GM18909 (cell line): Measurements from ENCODE around the gene B4GAT1.
"Not testable (repeated sequence)": the region's sequence is repeated elsewhere in the genome, so short reads cannot be mapped to it uniquely, and the experiment has no call there.

Experiments
- ATAC-seq: cut with Tn5 transposase; IDR thresholded peaks from one replicate; pipeline ENCODE4 v1.9.1; 2021; ENCODE audit warnings: mild to moderate bottlenecking; ENCODE audit not compliant: unreplicated experiment, poor library complexity

The B4GAT1 gene

DNA sequence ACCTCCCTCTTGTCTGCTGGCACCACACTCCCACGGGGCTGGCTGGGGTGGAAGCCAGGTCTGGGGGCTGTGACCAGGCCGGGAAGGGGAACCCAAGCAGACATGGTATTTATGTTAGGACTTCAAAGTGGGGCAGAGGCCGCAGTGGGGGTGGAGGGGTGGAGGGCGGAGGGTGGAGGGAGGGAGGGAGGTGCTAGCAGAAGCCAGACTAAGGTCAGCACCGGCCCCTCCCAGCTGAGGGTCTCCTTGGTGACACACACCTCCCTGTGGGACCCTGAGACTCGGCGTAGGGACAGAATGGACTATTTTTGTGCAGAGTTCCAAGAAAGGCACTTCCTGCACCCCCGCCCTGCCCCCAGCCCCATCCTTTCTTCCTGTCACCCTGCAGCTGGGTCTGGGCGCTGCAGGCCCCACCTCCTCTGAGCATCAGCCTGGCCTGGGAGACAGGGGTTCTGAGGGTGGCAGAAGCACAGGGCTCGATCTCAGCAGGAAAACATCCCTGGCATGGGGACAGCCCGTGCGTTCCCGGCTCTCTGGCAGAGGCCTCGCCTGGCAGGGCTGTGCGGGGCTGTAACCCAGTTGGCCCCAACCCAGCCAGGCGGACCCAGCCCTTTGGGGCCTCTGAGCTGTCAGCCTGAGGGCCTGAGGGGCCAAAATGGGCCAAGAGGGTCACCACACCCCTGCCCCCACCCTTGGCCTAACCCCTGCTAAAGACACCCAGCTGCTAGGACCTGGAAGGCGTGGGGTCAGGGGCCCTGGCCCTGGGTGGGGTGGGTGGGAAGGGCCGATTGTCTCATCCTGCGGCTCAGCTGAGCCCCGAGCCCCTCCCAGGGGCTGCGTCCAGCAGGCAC, 20.9 kb downstream of the B4GAT1 start:
- no peak for ATAC-seq

DNA sequence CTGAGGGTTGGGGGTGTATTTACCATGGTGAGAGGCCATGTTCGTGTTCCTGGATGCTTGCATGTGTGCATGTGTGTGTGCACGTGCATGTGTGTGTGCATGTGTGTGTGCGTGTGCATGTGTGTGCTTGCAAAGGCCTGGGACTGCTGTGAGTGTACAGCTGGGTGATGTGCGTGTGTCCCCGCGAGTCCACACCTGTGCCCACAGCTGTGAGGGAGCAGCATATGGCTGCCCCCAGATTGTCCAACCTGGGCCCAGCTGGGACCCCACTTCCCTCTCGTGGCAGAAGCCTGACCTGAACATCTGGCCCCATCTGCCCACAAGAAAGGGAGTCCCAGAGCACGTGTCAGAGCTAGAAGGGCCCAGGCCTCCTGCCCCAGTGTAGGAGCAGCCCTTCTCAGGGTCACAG, 22.2 kb downstream of the B4GAT1 start:
- ATAC-seq: no peak

DNA sequence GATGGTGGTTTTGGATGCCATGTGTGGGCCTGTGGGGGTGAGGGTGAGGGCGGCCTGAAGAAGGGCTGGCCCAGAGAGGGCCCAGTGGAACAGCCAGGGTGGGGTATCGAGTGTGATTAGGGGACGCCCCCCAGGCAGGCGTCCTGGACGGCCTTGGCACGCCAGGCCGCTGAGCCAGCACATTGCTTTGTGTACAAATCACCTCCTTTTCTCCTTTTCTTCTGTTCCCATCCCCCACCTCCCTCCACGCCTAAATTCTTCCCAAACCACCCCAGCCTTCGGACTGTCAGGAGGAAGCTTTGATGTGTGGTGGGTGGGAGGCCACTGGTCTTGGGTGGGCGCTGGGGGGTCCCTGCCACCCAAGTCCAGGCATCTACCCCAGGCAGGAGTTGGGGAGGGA, 22.8 kb downstream of the B4GAT1 start:
- no peak for ATAC-seq

DNA sequence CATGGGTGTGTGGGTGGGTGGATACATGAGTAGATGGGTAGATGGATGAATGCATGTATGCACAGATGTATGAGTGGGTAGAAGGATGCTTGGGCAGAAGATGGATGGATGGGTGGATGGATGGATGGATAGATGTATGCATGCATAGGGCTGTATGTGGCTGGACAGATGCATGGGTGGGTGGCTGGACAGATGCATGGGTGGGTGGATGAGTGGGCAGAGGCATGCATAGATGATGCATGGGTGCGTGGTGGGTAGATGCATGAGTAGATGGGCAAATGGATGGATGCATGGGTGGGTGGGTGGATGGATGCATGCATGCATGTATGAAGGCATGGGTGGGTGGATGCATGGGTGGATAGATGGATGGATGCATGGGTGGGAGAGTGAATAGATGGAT, 23.7 kb downstream of the B4GAT1 start:
- ATAC-seq: no peak

DNA sequence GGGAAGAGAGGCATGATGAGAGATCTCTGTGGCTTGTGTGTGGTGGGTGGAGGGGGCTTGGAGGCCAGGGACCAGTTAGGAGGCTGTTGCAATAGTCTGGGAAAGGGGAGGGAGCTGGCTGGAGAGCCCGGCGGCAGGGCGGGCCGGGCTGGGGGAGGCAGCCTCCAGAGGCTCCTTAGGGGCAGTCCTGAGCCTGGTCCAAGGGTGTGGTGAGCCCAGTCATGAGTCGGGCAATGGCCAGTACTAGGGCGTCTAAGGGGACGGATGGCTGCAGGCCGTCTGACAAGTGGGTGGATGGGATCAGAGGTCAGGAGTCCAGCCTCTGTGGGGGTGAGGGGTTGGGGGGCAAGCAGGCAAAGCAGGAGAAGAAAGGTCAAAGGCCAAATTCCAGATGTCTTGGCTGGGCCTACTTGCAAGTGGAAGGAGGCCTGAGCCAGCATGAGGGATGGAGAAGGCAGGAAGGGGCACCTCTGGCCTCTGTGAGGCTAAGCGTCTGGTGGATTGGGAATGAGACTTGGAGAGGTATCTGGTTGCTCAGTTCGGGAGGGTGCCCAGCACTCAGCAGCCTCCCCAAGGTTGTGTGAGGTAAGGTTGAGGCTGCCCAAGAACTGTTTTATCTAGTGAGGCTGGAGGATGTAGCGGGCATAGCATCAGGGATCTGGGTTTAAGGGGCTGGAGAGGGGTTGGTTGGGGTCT, 24.5 kb downstream of the B4GAT1 start:
- no peak for ATAC-seq

DNA sequence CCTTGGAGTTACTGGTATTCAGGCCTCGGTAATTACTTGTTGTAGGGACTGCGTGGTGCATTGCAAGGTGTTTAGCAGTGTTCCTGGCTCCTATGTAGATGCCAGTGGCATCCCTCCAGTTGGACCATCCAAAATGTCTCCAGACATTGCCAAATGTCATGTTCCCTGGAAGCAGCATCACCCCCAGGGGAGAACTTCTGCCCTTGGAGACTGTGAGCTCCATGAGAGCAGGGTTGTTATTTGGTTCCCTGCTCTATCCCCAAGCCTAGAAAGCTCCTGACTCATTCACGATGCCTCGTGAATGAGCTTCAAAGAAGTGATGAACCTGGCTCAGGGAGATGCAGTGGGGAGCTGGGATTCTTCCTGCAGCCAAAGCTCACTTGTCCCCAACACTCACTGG, 25.8 kb downstream of the B4GAT1 start:
- no peak for ATAC-seq

DNA sequence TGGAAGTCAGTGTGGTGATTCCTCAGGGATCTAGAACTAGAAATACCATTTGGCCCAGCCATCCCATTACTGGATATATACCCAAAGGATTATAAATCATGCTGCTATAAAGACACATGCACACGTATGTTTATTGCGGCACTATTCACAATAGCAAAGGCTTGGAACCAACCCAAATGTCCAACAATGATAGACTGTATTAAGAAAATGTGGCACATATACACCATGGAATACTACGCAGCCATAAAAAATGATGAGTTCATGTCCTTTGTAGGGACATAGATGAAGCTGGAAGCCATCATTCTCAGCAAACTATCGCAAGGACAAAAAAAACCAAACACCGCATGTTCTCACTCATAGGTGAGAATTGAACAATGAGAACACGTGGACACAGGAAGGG, 26.7 kb downstream of the B4GAT1 start:
- ATAC-seq: not testable (repeated sequence)

DNA sequence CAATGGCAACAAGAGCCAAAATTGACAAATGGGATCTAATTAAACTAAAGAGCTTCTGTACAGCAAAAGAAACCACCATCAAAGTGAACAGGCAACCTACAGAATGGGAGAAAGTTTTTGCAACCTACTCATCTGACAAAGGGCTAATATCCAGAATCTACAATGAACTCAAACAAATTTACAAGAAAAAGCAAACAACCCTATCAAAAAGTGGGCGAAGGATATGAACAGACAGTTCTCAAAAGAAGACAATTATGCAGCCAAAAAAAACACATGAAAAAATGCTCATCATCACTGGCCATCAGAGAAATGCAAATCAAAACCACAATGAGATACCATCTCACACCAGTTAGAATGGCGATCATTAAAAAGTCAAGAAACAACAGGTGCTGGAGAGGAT, 27.1 kb downstream of the B4GAT1 start:
- ATAC-seq: not testable (repeated sequence)

DNA sequence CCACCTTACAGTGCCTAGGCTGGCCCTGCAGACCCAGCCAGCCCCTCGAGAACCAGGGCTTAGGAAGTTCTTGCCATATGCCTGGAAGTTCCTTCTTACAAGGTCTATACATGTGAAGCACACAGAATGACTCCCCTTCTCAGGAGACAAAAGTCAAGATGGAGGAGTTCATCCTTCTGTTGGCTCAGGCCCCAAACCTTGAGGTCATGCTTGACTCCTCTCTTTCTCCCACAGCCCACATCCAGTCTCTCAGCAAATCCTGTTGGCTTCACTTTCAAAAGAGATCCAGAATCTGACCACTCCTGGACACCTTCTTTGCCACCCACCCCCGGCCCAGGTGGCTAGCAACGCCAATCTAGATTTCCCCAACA, 28.8 kb downstream of the B4GAT1 start:
- ATAC-seq: no peak

DNA sequence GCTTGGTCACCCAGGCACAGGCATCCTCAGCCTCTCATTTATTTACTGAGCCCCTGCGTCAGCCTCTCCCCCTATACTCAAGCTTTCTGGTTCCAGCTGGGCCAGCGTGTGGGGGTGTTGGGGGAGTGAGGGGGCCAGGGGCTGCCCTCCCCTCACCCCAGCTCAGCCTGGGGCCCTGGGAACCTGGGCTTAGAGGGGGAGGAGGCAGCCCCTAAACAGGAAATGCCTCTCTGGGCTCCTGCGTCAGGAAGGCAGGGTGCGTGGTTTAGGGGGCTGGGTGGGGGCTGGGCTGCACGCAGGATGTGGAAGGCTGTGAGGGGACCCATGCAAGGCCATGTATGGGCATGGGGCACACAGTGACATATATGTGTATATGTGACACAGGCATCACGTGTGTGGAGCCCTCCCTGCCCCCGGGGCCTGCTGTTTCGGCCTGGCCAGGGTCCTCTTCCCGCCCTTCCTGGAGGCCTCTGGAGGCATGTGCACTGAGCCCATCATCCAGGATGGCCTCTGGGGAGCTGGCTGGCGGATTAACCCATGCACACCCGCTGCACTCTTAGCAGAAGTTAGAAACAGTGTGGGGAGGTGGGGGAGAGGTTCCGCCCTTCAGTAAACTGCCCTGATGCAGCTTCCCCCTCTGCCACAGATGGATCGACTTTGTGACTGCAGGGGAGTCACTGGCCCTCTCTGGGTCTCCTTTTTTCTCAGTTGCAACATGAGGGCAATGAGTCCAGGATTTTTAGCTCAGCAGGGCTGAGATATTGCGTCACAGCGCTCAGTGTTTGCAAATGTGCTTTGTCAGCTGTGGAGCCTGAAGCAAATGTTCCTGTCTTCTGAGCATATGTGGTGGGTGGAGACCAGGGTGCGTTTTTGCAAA, 29.5 kb downstream of the B4GAT1 start:
- no peak for ATAC-seq

DNA sequence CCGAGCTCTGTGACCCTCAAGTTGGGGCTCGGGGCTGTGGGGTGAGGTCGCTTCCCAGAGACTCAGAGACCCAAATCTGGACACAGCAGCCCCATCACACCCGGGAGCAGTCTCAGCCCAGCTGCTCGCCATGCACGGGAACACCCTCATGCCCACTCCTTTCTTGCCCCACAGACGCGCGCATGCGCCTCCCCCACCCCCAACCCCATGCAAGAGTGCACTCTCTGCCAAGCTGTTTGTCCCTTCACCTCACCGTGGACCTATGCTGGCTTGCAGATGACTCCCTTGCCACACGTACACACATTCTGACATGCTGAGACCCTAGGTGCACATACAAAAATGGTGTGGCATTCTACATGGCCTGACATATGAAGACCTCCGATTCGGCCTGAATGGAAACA, 30.1 kb downstream of the B4GAT1 start:
- ATAC-seq: no peak

DNA sequence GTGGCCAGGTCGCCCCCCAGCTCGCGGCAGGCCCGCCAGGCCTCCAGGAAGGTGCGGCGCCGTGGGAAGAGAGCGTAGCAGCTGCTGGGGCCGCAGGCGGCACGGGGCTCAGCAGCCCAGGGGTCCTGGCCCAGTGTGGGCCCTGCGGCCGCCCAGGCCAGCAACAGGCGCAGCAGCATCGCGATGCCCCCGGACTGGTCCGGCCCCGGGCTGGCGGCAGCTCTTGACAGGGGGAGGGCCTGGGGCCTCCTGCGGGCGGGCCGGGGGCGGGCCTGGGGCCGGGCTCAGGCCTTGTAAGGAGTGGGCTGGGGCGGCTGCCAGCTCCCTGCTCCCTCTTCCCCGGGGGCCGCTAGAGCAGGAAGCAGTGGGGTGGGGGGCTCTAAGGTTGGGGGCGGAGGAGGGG, 30.6 kb downstream of the B4GAT1 start, which contains the start of gene CD248:
Gene CD248 (minus strand): TSS at position 196 of the 403 bp plus-strand sequence. CDS start 17 bp downstream, at position 179.
- ATAC-seq: no peak

DNA sequence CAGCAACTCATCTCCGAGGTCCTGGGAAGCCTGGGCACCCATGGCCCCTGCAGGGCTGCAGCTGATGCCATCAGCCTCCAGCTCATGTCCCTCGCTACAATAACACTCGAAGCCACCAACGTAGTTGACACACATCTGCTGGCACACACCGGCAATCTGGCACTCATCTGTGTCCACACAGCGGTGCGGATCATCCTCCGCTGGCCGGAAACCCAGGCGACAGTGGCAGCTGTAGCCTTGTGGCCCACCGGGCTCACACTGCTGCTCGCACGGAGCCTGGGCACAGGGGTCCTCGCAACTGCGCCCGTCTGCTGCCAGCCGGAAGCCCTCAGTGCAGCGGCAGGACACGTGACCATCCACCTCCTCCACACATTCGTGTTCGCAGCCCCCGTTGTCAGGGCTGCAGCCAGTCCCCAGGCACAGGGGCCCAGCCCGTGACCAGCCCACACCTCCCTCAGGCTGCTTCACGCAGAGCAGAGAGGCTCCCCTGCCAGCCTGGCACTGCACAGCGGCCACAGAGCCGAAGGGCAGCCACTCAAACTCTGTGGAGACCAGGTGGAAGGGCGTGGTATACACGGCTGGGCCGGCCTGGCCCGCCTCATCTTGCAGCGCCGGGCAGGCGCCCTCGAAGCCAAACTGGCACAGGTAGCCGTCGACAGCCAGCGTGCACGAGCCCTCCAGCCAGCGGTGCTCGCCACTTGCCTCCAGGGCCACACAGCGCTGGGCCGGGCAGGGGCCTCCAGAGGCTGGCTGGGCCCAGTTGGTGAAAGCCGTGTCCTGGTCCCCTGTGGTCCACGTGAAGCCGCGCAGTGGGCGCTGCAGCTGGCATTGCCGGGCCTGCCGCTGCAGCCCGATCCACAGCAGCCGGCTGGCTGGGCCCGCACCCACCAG, 31.3 kb downstream of the B4GAT1 start:
- ATAC-seq: no peak

DNA sequence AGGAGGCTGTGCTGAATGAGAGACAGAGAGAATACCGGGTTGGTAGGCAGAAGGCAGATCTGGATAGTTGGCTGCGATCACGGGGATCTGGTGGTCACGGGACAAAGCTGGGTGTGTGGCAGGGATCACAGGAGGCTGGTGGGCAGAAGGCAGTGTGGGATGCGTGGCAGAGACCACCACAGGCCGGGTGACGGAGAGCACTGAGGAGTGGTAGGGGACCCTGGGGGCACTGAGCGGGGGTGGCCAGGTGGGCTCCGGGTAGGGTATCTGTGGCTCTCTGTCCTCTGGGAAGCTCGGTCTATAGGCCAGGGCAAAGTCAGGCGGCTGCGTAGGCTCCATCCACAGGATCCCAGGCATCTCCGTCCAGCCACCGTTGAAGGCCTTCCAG, 31.9 kb downstream of the B4GAT1 start:
- no peak for ATAC-seq

DNA sequence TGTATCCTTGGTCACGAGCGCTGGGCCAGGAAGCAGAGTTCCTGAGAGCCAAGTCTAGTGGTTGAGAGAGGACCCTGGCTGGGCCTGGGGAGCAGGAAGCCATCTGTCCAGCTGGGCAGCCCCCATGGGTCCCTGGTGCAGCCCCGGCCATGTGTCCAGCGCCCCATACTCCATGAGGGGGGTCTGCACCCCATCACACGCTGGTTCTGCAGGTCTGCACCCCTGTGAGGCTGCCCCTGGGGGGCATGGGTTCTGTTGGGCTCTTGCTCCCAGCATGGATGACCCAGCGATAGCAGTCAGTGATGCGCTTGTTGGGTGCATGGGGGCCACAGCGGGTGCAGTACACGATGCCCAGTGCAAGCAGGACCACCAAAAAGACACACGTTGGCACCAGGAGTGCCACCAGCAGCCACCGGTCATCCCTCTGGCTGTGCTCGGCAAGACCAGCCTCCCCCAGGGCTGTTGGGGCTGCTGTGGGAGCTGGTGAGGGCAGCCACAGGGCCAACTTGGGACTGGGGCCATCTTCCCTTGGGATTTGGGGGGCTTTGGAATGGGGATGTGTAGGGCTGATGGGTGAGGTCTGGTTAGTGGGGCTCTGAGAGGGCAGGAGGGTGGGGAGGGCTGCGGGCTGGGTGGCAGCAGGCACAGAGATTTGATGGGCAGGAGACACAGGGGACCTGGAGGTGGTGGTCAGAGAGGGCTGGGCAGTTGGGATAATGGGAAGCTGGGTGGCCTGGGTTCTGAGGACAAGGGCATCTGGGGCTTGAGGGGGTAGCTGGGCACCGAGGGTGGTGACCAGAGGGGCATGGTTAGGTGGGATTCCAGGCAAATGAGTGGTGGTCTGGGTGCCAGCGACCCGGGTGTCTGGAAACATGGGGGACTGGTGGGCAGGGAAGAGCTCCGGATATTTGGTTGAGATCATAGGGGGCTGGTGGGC, 32.6 kb downstream of the B4GAT1 start:
- no peak for ATAC-seq

DNA sequence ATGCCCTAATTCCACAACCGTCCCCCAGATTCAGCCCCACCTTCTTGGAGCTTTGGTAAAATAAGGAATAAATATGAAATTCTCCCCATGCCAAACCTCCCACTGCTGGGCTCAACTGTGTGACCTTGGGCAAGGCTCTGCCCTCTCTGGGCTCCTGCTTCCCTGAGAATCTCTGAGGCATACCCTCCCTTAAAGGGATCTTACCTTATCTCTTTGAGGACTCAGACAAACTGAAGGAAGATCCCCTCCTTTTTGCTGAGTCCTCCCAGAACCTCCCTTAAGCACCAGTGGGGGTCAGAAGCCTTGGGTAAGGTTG, 33.3 kb downstream of the B4GAT1 start:
- ATAC-seq: no peak

DNA sequence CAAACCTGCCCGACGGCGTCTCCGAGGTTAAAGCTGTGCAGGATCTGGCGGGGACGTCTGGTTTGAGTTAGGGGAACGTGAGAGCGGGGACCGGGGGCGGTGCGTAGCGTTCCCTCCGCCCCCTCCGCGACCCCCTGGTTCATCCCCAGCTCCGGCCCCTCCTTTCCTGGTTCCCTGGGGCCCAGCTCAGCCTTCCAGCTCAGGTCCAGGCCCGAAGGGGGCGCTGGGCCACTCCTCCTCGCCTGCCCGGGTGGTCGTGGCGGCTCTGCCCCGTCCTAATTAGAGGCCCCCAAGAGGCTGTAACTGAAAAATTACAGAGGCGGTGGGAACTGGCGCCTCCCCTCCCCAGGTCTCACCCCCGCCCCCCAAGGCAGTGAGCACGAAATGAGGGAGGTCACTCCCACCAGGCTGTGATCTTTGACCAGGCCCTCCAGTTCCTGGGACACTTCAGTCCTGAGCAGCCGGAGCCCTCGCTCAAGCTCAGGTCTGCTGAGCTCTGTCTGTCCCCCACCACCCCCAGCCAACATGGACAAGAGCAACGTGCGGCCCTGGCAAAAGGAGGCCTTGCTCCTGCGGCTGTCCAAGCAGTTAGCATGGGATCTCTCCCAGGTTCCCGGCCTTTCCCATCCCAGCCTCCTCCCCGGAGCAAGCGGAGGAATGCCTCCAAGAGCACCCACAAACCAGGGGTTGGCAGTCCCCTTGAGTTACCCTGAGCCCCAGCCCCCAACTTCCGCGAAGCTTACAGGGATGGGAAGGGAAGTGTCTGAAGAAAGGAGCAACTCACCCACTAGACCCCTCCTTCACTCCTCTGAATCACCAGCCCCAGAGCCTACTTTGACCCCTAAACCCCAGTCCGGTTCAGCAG, 33.9 kb downstream of the B4GAT1 start:
- ATAC-seq: no peak
